HG03469 (cell line): ENCODE results near the gene BFSP2.

Source experiments
- ATAC-seq: cut with Tn5 transposase; IDR thresholded peaks from one replicate; pipeline ENCODE4 v1.9.1; 2021; ENCODE audit warnings: mild to moderate bottlenecking, moderate library complexity, moderate number of reproducible peaks; ENCODE audit not compliant: unreplicated experiment

The BFSP2 gene, protein sequence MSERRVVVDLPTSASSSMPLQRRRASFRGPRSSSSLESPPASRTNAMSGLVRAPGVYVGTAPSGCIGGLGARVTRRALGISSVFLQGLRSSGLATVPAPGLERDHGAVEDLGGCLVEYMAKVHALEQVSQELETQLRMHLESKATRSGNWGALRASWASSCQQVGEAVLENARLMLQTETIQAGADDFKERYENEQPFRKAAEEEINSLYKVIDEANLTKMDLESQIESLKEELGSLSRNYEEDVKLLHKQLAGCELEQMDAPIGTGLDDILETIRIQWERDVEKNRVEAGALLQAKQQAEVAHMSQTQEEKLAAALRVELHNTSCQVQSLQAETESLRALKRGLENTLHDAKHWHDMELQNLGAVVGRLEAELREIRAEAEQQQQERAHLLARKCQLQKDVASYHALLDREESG

DNA sequence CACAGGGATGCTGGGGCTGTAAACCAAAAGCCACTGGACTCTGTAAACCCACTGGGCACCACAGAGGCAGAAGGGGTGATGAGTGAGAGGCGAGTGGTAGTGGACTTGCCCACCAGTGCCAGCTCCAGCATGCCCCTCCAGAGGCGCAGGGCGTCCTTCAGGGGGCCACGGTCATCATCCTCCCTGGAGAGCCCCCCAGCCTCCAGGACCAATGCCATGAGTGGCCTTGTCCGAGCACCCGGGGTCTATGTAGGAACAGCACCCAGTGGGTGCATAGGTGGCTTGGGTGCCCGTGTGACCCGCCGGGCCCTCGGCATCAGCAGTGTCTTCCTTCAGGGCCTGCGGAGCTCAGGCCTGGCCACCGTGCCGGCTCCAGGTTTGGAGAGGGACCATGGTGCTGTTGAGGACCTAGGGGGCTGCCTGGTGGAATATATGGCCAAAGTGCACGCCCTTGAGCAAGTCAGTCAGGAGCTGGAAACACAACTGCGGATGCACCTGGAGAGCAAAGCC, at the start of gene BFSP2:
Gene BFSP2 (plus strand): TSS at position 51 of the 510 bp plus-strand sequence. CDS start 28 bp downstream, at position 79.
- no peak for ATAC-seq

DNA sequence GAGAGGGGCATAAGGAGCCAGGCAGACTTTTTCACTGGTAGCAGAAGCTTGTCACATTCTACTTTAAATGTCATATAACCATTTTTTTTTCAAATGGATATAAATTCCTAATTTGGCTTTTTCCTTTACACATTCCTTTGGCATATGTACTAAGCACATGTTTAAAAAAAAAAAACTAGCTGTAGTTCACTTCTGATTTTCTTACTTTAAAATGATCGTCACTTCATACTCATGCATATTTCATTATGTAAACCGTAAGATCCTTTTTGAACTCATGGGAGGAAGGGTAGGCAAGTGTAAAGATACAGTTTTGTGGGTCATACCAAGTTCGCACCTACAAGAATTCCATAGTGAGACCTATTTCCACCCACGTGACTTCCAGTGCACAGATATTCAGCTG, 45.1 kb upstream of the BFSP2 start:
- ATAC-seq = no peak

DNA sequence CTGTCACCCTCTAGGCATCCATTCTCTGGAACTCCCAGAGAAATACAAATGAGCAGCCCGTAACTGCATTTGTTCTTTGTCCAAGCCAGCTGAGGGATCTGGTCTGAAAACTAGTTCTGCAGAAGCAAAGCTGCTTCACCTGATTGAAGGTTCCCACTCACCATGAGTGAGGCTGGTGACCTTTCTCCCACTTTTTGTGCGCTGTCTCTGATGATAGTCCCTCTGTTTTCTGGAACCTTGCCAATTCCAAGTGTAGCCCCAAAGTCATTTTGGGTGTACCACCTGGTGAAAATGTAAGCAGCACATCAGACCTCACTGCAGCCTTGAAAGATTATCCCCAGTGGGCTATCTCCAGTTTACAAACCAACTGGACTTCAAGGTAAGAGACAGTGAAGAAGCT, 39.4 kb upstream of the BFSP2 start:
- ATAC-seq = no peak

DNA sequence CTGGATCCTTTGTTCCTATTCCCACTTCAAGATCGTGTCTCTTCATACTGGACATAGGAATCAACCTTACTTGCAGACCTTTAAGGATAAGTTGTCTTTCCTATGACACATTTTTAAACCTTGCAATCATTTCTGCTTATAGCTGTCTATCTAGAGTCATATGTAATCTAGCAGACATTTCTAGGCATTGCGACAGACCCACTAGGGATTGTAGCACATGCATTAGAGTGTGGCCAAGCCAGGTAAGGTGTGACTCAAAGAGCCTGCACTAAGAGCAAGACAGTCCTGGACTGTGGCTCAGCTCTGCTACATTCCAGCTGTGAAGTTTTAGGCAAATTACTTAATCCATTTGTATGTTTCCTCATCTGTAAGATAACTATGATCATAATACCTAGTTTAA, 38.8 kb upstream of the BFSP2 start:
- ATAC-seq = no peak

DNA sequence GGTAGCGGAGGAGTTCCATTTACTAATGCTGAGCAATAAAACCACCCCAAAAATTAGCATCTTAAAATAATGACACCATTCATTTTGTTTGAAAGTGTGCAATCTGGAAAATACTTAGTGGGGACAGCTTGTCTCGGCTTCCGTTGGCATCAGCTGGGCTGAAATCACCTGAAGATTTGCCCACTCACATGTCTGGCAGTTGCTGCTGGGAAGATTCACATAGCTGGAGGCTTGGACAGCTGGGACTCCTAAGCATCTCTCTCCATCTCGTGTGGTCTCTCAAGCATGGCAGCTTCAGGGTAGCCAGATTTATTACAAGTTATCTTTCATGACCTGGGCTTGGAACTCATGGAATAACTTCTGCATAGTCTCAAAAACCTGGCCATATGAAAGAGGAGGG, 38.4 kb upstream of the BFSP2 start:
- ATAC-seq = no peak

DNA sequence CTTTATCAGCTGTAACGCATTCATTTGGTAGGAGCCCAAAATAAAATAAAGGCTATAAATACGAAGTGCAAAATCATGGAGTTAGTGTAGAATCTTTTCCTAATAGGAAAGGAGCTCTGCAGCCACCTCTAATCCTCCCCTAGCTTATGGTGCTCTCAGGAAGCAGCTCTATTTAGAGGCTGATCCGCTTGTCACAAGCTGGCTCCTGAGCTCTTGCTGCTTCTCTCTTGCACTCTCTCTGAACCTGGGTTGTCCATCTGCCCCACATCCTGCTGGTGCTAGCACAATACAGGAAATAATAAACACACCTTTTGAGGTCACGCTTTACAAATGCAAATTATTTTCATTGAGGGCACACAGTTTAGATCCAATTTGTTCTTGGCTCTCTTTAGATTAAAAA, 37.3 kb upstream of the BFSP2 start:
- no peak for ATAC-seq

DNA sequence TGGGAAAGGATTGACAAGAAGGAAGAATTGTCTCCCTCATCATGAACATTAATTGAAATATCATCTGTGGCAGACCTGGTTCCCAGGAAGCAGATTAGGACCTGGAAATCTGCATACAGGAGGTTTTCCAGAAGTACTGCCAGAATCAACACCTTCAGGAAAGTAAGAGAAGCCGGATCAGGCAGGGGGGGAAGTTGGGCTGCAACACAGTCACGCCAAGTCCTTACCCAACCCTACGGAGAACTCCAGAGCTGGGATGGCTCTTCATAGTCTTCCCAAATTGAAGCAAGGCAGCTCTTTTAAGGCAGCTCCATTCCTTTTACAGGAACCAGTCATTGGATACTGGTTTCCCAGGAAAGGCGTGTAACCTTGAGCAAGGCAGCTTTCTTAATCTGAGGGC, 35.2 kb upstream of the BFSP2 start:
- ATAC-seq = no peak

DNA sequence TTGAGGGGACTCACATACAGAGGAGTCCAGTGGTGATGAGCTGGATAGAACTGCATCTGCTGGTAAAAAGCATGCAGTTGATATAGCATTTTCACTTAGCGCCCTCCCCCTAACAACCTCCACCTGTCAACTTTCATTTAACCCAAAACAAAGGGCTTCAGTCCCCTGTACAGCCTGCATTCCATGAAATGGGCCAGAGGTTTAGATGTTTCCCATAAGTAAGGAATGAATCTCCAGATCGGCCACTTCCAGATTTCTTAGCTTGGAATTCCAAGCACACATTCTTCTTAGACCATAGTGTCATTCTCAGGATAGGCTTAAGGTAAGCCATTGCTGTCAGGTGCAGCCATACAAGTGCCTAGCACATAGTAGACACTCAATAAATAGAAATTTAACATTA, 32.9 kb upstream of the BFSP2 start:
- no peak for ATAC-seq

DNA sequence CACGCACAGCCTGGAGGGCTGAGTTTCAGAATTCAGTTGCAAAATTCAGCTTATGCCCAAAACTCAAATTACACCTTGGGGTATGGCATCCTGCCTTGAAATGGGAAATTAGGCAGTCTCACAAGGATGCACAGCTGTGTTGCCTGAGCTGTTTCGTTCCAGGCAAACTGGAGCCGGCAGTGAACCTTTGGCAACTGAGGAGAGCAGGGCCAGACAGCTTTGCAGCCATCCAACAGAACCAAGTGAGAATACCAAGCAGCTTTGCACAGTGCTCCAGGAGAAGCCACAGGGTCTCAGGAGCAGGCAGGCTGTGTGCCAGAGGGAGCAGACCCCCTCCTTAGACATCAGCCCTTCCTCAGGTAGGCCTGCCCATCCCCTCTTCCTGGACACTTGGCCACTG, 32.5 kb upstream of the BFSP2 start:
- ATAC-seq = no peak

DNA sequence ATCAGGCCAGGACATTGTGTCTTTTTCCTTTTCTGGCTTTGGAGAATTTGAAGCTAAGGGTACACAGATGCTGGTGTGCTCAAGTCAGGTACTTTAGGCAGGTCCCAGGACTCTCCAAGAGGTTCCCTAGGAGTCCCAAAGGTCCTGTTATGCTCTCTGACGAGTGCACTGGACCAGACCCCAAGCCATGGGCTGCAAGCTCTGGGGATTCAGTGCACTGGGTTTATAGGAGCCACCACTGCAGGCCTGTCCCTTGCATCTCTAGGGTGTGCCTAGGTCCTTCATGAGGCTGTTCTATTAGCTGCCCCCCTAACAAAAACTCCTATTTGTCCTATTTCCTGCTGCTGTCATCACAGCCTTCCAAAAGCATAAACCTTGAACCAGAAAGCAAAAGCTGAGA, 31.9 kb upstream of the BFSP2 start:
- no peak for ATAC-seq

DNA sequence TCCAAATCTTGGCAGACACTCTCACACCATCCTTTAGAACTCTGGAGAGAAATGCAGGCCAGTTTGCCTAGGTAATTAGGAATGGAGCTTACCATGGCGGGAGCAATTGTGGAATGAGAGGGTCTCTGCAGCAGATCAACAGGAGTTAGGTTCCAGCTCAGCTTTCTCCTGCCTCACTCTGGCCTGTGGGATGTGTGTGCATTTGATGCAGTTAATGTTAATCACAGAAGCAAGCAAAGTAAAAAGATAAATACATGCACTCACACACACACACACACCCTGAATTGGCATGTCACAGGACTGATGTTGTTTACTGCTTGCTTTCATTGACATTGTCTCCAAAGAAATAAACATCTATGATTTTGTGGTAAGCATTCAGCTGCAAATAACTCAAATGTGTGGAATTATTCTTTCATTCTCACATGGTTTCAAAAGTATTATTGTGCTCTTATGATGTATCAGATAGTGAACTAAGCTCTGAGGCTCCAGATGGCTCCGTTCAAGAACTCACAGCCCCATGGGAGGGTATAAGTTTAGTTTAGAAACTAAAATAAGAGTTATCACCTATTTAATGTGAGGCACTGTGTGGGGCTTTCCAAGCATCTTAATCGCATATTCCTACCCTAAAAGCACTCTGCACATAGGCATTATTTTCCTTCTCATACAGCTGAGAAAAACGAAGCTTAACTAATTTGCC, 31.3 kb upstream of the BFSP2 start:
- no peak for ATAC-seq

DNA sequence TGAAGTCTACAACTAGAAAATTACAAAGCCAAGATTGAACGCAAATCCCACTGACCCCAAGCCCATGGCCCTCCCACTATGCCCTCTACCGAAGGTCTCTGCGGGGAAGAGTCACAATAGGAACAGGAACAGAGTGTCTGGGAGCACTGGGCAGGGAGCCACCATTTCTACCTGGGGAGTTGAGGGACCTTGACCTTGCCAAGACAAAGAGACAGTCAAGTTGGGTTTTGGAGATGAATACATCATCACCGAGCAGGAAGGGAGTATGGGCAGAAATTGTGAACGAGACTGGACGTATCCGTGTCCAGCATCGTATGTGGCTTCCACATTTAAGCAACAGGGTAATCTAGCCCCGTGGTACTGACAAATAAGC, 30.8 kb upstream of the BFSP2 start:
- ATAC-seq = no peak

DNA sequence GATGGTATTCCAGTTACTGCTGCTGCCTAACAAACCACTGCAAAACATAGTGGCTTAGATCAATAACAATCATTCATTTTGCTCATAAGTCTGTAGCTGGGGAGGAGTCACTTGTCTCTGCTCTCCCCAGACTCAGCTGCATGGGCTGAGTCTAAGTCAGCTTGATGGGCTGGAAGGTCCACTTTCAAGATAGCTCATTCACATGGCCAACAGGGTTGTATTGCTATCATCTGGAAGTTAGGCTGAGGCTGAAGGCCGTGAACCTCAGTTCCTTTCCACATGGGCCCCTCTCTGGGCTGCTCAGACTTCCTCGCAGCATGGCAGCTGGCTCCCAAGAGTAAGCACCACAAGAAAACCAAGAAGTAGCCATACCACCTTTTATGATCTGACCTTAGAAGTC, 28.7 kb upstream of the BFSP2 start:
- ATAC-seq = no peak

DNA sequence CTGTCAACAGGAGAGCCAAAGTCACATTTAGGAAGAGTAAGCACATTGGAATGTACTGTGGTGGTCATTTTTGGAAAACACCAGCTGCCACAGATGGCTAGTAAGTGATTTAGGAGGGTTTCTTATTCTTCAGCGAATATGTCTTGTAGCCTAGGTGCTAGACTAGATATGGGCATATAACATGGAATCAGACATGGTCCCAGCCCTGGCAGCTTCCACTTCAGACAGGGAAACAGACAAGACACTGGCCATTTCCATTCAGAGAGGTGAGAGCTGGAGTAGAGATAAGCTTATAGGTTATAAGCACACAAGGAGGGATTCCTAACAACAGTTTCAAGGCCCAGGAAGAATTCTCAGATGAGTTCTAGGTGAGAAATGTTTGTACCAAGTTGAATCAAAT, 28.2 kb upstream of the BFSP2 start:
- ATAC-seq = no peak

DNA sequence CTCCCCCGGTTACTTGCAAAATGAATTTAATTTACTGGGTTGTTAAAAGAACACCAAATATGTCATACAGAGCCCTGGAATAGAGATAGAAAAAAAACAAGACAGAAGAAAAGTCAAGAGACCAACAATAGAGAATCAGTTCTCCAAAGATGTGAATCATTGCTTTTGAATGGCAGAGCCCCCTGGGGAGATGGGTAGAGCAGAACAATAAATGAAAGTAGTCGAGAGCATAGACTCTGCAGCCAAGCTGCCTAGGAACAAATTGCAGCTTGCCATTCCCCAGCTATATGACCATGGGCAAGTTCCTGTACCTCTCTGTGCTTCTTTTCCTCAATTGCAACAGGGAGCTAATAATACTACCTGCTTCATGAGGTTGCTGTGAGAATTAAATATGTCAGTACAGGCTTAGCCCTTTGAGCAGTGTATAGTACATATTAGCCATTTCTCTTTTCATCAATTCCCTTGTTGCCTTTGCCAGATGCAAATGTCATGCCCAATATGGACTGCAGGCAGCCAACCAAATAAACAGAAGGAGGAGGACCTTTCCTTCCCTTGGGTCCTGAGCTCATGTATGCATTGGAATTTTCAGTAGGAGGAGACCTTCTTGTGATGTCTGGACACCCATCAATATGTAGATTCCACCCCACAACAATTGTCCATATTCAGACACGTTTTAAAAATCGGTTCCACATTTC, 25.0 kb upstream of the BFSP2 start:
- no peak for ATAC-seq

DNA sequence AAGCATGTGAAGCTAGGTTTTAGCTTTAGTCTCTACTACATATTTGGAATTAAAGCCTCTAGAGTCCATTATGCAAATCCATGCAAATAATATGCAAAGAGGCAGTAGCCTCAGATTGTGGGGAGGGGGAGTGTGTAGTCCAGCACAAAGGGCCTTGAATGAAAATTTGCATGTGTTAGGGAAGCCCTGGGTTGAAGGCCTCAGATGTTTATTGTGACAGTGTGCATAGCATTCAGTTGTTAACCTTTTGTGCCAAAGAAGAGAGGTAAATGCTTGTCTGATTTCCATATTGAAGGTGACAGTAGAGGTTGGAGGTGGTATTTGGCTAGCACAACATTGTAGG, 24.5 kb upstream of the BFSP2 start:
- ATAC-seq = no peak

DNA sequence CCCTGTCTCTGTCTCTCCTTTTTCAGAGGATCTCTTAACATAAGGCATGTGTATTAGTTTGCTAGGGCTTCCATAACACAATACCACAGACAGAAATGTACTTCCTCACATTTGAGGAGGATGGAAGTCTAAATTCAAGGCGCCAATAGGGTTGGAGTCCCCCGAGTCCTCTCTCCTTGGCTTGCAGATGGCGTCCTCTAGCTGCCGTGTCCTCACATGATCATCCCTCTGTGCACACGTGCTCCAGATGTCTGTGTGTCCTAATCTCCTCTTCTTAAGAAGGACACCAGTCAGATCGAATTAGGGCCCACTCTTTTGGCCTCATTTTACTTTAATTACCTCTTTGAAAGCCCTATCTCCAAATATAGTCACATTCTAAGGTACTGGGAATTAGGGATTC, 23.0 kb upstream of the BFSP2 start:
- no peak for ATAC-seq

DNA sequence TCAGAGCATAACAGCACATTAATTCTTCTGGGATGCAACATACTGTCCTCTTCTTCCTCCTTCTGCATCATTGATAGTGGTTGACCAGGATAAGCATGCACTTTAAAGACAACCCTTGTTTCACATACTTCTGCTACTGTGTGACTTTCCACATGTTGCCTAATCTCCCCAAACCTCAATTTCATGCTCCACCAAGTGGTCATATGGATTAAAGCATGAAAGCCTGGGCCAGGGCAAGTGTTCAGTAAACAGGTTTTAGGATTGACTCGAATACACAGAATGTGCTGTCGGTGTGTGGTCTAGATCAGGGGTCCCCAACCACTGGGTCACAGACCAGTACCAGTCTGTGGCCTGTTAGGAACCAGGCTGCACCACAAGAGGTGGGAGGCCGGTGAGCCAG, 22.5 kb upstream of the BFSP2 start:
- no peak for ATAC-seq

DNA sequence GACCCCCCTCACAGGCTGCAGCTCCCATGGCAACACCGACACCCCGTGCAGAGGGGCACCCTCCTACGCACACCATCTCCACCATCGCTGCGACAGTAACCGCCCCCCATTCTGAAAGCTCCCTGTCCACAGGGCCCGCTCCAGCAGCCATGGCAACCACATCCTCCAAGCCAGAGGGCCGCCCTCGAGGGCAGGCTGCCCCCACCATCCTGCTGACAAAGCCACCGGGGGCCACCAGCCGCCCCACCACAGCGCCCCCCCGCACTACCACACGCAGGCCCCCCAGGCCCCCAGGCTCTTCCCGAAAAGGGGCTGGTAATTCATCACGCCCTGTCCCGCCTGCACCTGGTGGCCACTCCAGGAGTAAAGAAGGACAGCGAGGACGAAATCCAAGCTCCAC, 19.9 kb upstream of the BFSP2 start:
- no peak for ATAC-seq

DNA sequence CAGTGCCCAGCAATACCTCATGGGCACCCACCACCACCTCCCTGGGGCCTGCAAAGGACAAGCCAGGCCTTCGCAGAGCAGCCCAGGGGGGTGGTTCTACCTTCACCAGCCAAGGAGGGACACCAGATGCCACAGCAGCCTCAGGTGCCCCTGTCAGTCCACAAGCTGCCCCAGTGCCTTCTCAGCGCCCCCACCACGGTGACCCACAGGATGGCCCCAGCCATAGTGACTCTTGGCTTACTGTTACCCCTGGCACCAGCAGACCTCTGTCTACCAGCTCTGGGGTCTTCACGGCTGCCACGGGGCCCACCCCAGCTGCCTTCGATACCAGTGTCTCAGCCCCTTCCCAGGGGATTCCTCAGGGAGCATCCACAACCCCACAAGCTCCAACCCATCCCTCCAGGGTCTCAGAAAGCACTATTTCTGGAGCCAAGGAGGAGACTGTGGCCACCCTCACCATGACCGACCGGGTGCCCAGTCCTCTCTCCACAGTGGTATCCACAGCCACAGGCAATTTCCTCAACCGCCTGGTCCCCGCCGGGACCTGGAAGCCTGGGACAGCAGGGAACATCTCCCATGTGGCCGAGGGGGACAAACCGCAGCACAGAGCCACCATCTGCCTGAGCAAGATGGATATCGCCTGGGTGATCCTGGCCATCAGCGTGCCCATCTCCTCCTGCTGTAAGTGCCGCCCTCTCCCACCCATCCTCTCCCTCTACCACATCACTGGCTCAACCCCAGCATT, 19.2 kb upstream of the BFSP2 start:
- ATAC-seq = no peak
